OCI-LY3 (cell line): ENCODE measurements around the gene EPS8.

Source experiments
- H2AFZ ChIP-seq: fragments of 200-600, 300-600 bp; shearing (Covaris generic); 2 replicates; pipeline ENCODE4 v1.6.0; 2014; ENCODE audit warnings: antibody characterized with exemption, low read depth, low read length
- H3K27ac ChIP-seq: fragments of 200-600, 300-600 bp; sonication (generic); 2 replicates; pipeline ENCODE4 v1.5.1; 2014; ENCODE audit warnings: mild to moderate bottlenecking, low read length, moderate library complexity, mixed read lengths
- H3K27me3 ChIP-seq: fragments of 200-600, 300-600 bp; sonication (generic); 2 replicates; pipeline ENCODE4 v1.6.1; 2014; ENCODE audit warnings: low read depth, low read length, mixed read lengths
- H3K36me3 ChIP-seq: fragments of 200-600, 300-600 bp; sonication (generic); replicated peaks from 2 replicates; pipeline ENCODE3; 2014; ENCODE audit warnings: low read depth, low read length, mixed read lengths
- H3K4me1 ChIP-seq: fragments of 300-600, 200-600 bp; sonication (generic); 2 replicates; pipeline ENCODE4 v1.6.1; 2014; ENCODE audit warnings: low read length, mixed read lengths
- H3K4me2 ChIP-seq: fragments of 200-600, 300-600 bp; sonication (generic); 2 replicates; pipeline ENCODE4 v1.6.1; 2014; ENCODE audit warnings: low read length, mixed read lengths
- H3K4me3 ChIP-seq: fragments of 300-600, 200-600 bp; sonication (generic); 2 replicates; pipeline ENCODE4 v1.5.1; 2014; ENCODE audit warnings: antibody characterized with exemption, mild to moderate bottlenecking, low read length, moderate library complexity
- H3K79me2 ChIP-seq: fragments of 300-600, 200-600 bp; shearing (Covaris generic); 2 replicates; pipeline ENCODE4 v1.6.1; 2014; ENCODE audit warnings: mild to moderate bottlenecking, low read length, mixed read lengths
- H3K9ac ChIP-seq: fragments of 300-600, 200-600 bp; shearing (Covaris generic); 2 replicates; pipeline ENCODE4 v1.6.0; 2014; ENCODE audit warnings: mild to moderate bottlenecking, low read length, moderate library complexity
- H3K9me3 ChIP-seq: fragments of 200-600, 300-600 bp; shearing (Covaris generic); 2 replicates; pipeline ENCODE4 v1.6.1; 2014; ENCODE audit warnings: low read length, mixed read lengths; ENCODE audit not compliant: insufficient read depth
- H4K20me1 ChIP-seq: fragments of 200-600, 300-600 bp; sonication (generic); 2 replicates; pipeline ENCODE4 v1.6.1; 2016; ENCODE audit warnings: low read length, mixed read lengths; ENCODE audit not compliant: insufficient read depth
- CTCF ChIP-seq: fragments of 200-600, 300-600 bp; sonication (generic); IDR thresholded peaks from 2 replicates; pipeline ENCODE4 v1.5.1; 2014; ENCODE audit warnings: antibody characterized with exemption, low read length, low read depth
- EZH2phosphoT487 ChIP-seq: fragments of 200-600 bp; shearing (Covaris generic); IDR thresholded peaks from 2 replicates; pipeline ENCODE4 v1.6.1; 2018; ENCODE audit warnings: antibody characterized with exemption, mixed run types, low read depth

EPS8 gene

GRCh38 chr12:15818418-15818817 is 29.2 kb upstream of the EPS8 start:
- no peaks in the 10 kb centered on the region for H3K9me3 ChIP-seq
- H4K20me1 ChIP-seq, result no peaks in the 10 kb centered on the region
- H3K4me1 ChIP-seq, result no peaks in the 10 kb centered on the region
- H3K4me2 ChIP-seq, result no peak overlapping the region
- H2AFZ ChIP-seq, result no peak overlapping the region
- H3K4me3 ChIP-seq, result no peak overlapping the region
- no peaks in the 10 kb centered on the region for H3K79me2 ChIP-seq
- no peak for TF ChIP-seq EZH2phosphoT487
- TF ChIP-seq CTCF, result no peak
- no peaks in the 10 kb centered on the region for H3K27me3 ChIP-seq
- no peak overlapping the region for H3K9ac ChIP-seq
- H3K36me3 ChIP-seq, result no peaks in the 10 kb centered on the region
- H3K27ac ChIP-seq, result no peak overlapping the region

- Histone ChIP-seq H3K4me2 (no peak overlapping the region), H3K9ac (no peak overlapping the region), H4K20me1 (no peaks in the 10 kb centered on the region), H3K9me3 (no peaks in the 10 kb centered on the region), H3K27ac (no peak overlapping the region), H3K36me3 (no peaks in the 10 kb centered on the region), H3K4me3 (no peak overlapping the region), H3K4me1 (no peaks in the 10 kb centered on the region), H2AFZ (no peak overlapping the region), H3K79me2 (no peaks in the 10 kb centered on the region), H3K27me3 (no peaks in the 10 kb centered on the region)
- TF ChIP-seq CTCF (no peak), EZH2phosphoT487 (no peak)
These were observed 26.5 kb upstream of the EPS8 start for GRCh38 chr12:15815730-15816129.

- no peak overlapping the region for H3K27ac ChIP-seq
- TF ChIP-seq CTCF, result no peak
- TF ChIP-seq EZH2phosphoT487, result no peak
- H3K9me3 ChIP-seq, result no peaks in the 10 kb centered on the region
- no peaks in the 10 kb centered on the region; the same call in 1 of the 2 replicates for H3K27me3 ChIP-seq
- H2AFZ ChIP-seq, result no peak overlapping the region
- no peaks in the 10 kb centered on the region for H3K79me2 ChIP-seq
- no peak overlapping the region for H3K9ac ChIP-seq
- H3K4me2 ChIP-seq, result no peak overlapping the region
- H4K20me1 ChIP-seq, result no peaks in the 10 kb centered on the region
- no peaks in the 10 kb centered on the region for H3K4me1 ChIP-seq
- no peaks in the 10 kb centered on the region for H3K36me3 ChIP-seq
- no peak overlapping the region for H3K4me3 ChIP-seq
These were observed 22.3 kb upstream of the EPS8 start for GRCh38 chr12:15811214-15812127.

GRCh38 chr12:15808652-15809051 is 19.5 kb upstream of the EPS8 start:
- Histone ChIP-seq H3K9me3 (no peaks in the 10 kb centered on the region), H3K4me2 (no peak overlapping the region), H3K79me2 (no peaks in the 10 kb centered on the region), H3K4me3 (no peak overlapping the region), H3K27me3 (no peaks in the 10 kb centered on the region; the same call in 1 of the 2 replicates), H3K4me1 (no peaks in the 10 kb centered on the region), H3K27ac (no peak overlapping the region), H3K36me3 (no peaks in the 10 kb centered on the region), H3K9ac (no peak overlapping the region), H4K20me1 (no peaks in the 10 kb centered on the region), H2AFZ (no peak overlapping the region)
- TF ChIP-seq EZH2phosphoT487, result no peak
- TF ChIP-seq CTCF, result no peak
